Suprapubic skin (tissue), 3 donors: ENCODE data around the gene MCF2L.

ENCODE experiments used
- POLR2A ChIP-seq, 2 donors: fragments of 450-650 bp; IDR thresholded peaks; one replicate each; pipeline ENCODE4 v1.6.1; 2017; ENCODE audit warnings: antibody characterized with exemption in 2 of 2, mild to moderate bottlenecking in 2 of 2, moderate library complexity in 2 of 2
- TF ChIP-seq, protein P1 (sequence below), 2 donors: fragments of 200-600 bp in 1 of 2; fragments of 450-650 bp in 1 of 2; sonication (generic) in 1 of 2; IDR thresholded peaks; one replicate each; pipeline ENCODE4 v1.5.1; 2016 to 2019; ENCODE audit warnings: antibody characterized with exemption in 2 of 2, mild to moderate bottlenecking in 1 of 2, moderate library complexity in 1 of 2

DNA sequence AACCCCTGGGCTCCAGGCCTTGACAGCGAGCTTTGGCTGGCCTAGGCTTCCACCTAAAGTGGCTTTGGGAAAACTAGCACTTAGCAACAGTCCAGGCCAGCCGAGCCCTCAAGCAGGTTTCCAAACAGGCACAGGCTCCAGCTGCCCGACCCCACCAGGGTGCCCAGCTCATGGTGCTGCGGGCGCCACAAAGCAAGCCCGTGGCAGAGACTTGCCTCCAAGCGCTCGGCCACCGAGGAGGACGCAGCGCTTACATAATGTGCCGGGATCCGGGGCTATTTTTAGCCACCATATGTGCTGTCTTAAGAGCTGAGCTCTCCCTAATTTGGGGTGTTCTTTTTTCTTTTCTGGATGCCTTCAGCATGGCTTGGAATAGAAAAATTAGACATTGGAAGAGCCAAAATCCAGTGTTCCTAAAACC lies 80.5 kb downstream of the MCF2L start:
- TF ChIP-seq POLR2A (IDR thresholded peaks at IDR 0.05) = no peak
- TF ChIP-seq, protein P1, sequence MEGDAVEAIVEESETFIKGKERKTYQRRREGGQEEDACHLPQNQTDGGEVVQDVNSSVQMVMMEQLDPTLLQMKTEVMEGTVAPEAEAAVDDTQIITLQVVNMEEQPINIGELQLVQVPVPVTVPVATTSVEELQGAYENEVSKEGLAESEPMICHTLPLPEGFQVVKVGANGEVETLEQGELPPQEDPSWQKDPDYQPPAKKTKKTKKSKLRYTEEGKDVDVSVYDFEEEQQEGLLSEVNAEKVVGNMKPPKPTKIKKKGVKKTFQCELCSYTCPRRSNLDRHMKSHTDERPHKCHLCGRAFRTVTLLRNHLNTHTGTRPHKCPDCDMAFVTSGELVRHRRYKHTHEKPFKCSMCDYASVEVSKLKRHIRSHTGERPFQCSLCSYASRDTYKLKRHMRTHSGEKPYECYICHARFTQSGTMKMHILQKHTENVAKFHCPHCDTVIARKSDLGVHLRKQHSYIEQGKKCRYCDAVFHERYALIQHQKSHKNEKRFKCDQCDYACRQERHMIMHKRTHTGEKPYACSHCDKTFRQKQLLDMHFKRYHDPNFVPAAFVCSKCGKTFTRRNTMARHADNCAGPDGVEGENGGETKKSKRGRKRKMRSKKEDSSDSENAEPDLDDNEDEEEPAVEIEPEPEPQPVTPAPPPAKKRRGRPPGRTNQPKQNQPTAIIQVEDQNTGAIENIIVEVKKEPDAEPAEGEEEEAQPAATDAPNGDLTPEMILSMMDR (IDR thresholded peaks at IDR 0.05) = no peak
